Motor neuron (in vitro differentiated cells): ENCODE data around the gene ANKRD13A. TPM values are rescaled to one million over a fixed set of nuclear protein-coding genes. Genes with fewer than 3 reads are reported as not detected.

Source experiments
- ATAC-seq, 8 experiments: fragments of 200-7000 bp; cut with Tn5 transposase; replicated peaks in 6 of 8; 2 replicates each; pipeline ENCODE4 v1.8.0; 2021; ENCODE audit warnings: mild to moderate bottlenecking in 8 of 8, moderate library complexity in 8 of 8
- H3K27ac ChIP-seq, 2 donors: fragments of 250-450 bp; sonication (Bioruptor Pico); 2 replicates each; pipeline ENCODE4 v1.9.0; 2021; ENCODE audit warnings: antibody characterized with exemption in 2 of 2, mild to moderate bottlenecking in 2 of 2, moderate library complexity in 1 of 2
- H3K4me1 ChIP-seq, 2 donors: fragments of 250-450 bp; sonication (Bioruptor Pico); replicated peaks in 1 of 2; 2 replicates each; pipeline ENCODE4 v1.6.1; 2021; ENCODE audit warnings: antibody characterized with exemption in 2 of 2, mild to moderate bottlenecking in 2 of 2, moderate library complexity in 1 of 2
- H3K4me3 ChIP-seq, 5 donors: fragments of 250-450 bp; sonication (Bioruptor Pico); 2 replicates each; pipeline ENCODE4 v1.9.0; 2021; ENCODE audit warnings: antibody characterized with exemption in 5 of 5, mild to moderate bottlenecking in 5 of 5, moderate library complexity in 4 of 5
- WGBS, 10 experiments: fragments of 450-650 bp; shearing (Covaris generic); methylation state at CpG; one replicate each; pipeline ENCODE4 v1.0.0; 2022; 5-methylcytosine and 5-hydroxymethylcytosine counted together
- in situ Hi-C, 9 experiments: fragments of 400-800 bp; cut with MboI; loops; one replicate each; pipeline ENCODE4 v1.15.0; 2021; ENCODE audit warnings: low sequenced_read_pairs in 9 of 9, low pct_unique_long_range_greater_than_20kb in 2 of 9; ENCODE audit not compliant: unreplicated experiment in 9 of 9
- total RNA-seq, 8 experiments: library from RNA; unstranded; fragments of 300-600 nt; gene quantifications; 2 replicates each; pipeline versions ENCODE4 v1.2.3 to v1.2.4, GENCODE V29; 2022

The ANKRD13A gene
- total RNA-seq, 8 experiments from 2014 or later = 23.2 to 41.5 (median 34.2) TPM

GRCh38 chr12:110088936-110089335 is 89.7 kb downstream of the ANKRD13A start:
- in situ Hi-C loops = loop anchor here in 2 of 9 experiments (25.0 kb wide), 1 partner anchor 348 kb away; no protein-coding TSS in a partner anchor
- WGBS, 10 experiments = 70 to 94% (median 81%) methylated on average over 1 to 5 of the region's 5 CpGs; no CpG with 5 or more reads in 2 of the 10 experiments
- ATAC-seq = no peak
- Histone ChIP-seq H3K27ac (no peak overlapping the region), H3K4me3 (no peak overlapping the region), H3K4me1 (no peaks in the 10 kb centered on the region)

Other genes starting within 250 kb of the ANKRD13A start
- 1 to 10 TPM in 3 of 8 experiments, under 1 TPM in 4, not detected in 1; 0.05 to 4.2 (median 0.85) TPM for gene TRPV4, start 166.0 kb upstream of the ANKRD13A start, total RNA-seq
- gene GLTP, start 118.9 kb upstream of the ANKRD13A start, total RNA-seq = 10 to 100 TPM; 11.7 to 36.2 (median 17.6) TPM
- gene TCHP, start 99.2 kb upstream of the ANKRD13A start, total RNA-seq = 10 to 100 TPM in 7 of 8 experiments, 1 to 10 TPM in 1; 7.5 to 23.7 (median 14.3) TPM
- gene GIT2, start 3.1 kb upstream of the ANKRD13A start, total RNA-seq = 10 to 100 TPM; 15.5 to 52.4 (median 23.8) TPM
- 10 to 100 TPM; 14.3 to 78.8 (median 43.8) TPM for gene C12orf76, start 49.1 kb downstream of the ANKRD13A start, total RNA-seq
- 10 to 100 TPM in 7 of 8 experiments, 1 to 10 TPM in 1; 5.3 to 51.5 (median 33.7) TPM for gene IFT81, start 124.9 kb downstream of the ANKRD13A start, total RNA-seq